PC-3 (cell line): Measurements from ENCODE around the gene TIMP4. TPM values are rescaled to one million over a fixed set of nuclear protein-coding genes. Genes with fewer than 3 reads are reported as not detected.

Experiments
- ATAC-seq: fragments of 200-7000 bp; cut with Tn5 transposase; 2 replicates; pipeline ENCODE4 v1.9.1; 2020; ENCODE audit warnings: mild to moderate bottlenecking, moderate library complexity
- BruUV-seq: library from RNA; stranded (reverse); fragments of 400-500 nt; replicated peaks from 2 replicates; lab custom pipeline; 2021; lab: Mats Ljungman, UMichigan
- CTCF ChIA-PET: fragments of 300-600 bp; sonication (Branson Sonifier 250); formaldehyde crosslinking; loops from one replicate; lab custom pipeline; 2022; ENCODE audit warnings: antibody characterized with exemption; lab: Charles Lee
- POLR2A ChIA-PET: fragments of 300-600 bp; sonication (Branson Sonifier 250); formaldehyde crosslinking; loops from one replicate; lab custom pipeline; 2022; ENCODE audit warnings: antibody characterized with exemption; ENCODE audit not compliant: unreplicated experiment; lab: Charles Lee
- DNase-seq: peaks from one replicate; pipeline ENCODE4 v3.0.0-alpha.2; 2015
- H2AFZ ChIP-seq: fragments of 300-600 bp; sonication (generic); 2 replicates; pipeline ENCODE4 v1.6.0; 2016; ENCODE audit warnings: antibody characterized with exemption, low read length
- H3F3A ChIP-seq: fragments of 300-600 bp; sonication (generic); one replicate; pipeline ENCODE4 v1.6.0; 2017; ENCODE audit warnings: antibody characterized with exemption, low read length, control low read depth, mild to moderate bottlenecking; ENCODE audit not compliant: unreplicated experiment
- H3K27ac ChIP-seq: fragments of 300-600 bp; sonication (generic); 2 replicates; pipeline ENCODE4 v1.5.1; 2016; ENCODE audit warnings: mild to moderate bottlenecking, low read length
- H3K27me3 ChIP-seq: fragments of 300-600 bp; sonication (generic); 2 replicates; pipeline ENCODE4 v1.6.1; 2016; ENCODE audit warnings: low read length, mixed read lengths
- H3K36me3 ChIP-seq: fragments of 300-600 bp; sonication (generic); 2 replicates; pipeline ENCODE4 v1.6.1; 2016; ENCODE audit warnings: low read depth, mixed run types, low read length, mixed read lengths
- H3K4me1 ChIP-seq: fragments of 300-600 bp; sonication (generic); 2 replicates; pipeline ENCODE4 v1.5.1; 2016; ENCODE audit warnings: low read length; ENCODE audit not compliant: insufficient read depth
- H3K4me2 ChIP-seq: fragments of 300-600 bp; sonication (generic); 2 replicates; pipeline ENCODE4 v1.6.0; 2016; ENCODE audit warnings: low read length
- H3K4me3 ChIP-seq: fragments of 300-600 bp; sonication (generic); 2 replicates; pipeline ENCODE4 v1.5.1; 2016; ENCODE audit warnings: mild to moderate bottlenecking, low read length, mixed read lengths
- H3K79me2 ChIP-seq: fragments of 300-600 bp; sonication (generic); 2 replicates; pipeline ENCODE4 v1.6.1; 2017; ENCODE audit warnings: low read length, mixed read lengths
- H3K9ac ChIP-seq: fragments of 300-600 bp; sonication (generic); 2 replicates; pipeline ENCODE4 v1.6.0; 2016; ENCODE audit warnings: mild to moderate bottlenecking, low read length
- H3K9me2 ChIP-seq: fragments of 300-600 bp; sonication (generic); replicated peaks from 2 replicates; pipeline ENCODE4 v1.6.1; 2016; ENCODE audit warnings: mixed run types, low read length, mixed read lengths
- H3K9me3 ChIP-seq: fragments of 300-600 bp; sonication (generic); 2 replicates; pipeline ENCODE4 v1.6.1; 2016; ENCODE audit warnings: low read length, mixed read lengths
- H4K20me1 ChIP-seq: fragments of 300-600 bp; sonication (generic); 2 replicates; pipeline ENCODE4 v1.6.1; 2016; ENCODE audit warnings: low read length, mixed read lengths
- EZH2 ChIP-seq: fragments of 300-600 bp; sonication (generic); IDR thresholded peaks from one replicate; pipeline ENCODE4 v1.6.1; 2017; ENCODE audit warnings: antibody characterized with exemption, mild to moderate bottlenecking, low read length; ENCODE audit not compliant: unreplicated experiment
- EZH2phosphoT487 ChIP-seq: fragments of 300-600 bp; sonication (generic); IDR thresholded peaks from 2 replicates; pipeline ENCODE4 v1.6.1; 2018; ENCODE audit warnings: mild to moderate bottlenecking, antibody characterized with exemption, low read length, borderline replicate concordance
- intact Hi-C: fragments of 100-400 bp; cut with micrococcal nuclease; formaldehyde crosslinking; loops from 2 replicates; pipeline ENCODE4 v1.9.0; 2023
- total RNA-seq: library from RNA; depleted of rRNA; stranded (reverse); fragments of >200 nt; gene quantifications from 2 replicates; pipeline ENCODE4 v1.2.3, GENCODE V29; 2014
- TF ChIP-seq, protein P1 (sequence below): fragments of 300-600 bp; sonication (generic); conservative IDR thresholded peaks from 2 replicates; pipeline ENCODE4 v1.5.1; 2017; ENCODE audit warnings: antibody characterized with exemption, low read depth, mild to moderate bottlenecking, low read length

The TIMP4 gene
- total RNA-seq, 1 experiment from 2014 or later, result 7.3 TPM

DNA sequence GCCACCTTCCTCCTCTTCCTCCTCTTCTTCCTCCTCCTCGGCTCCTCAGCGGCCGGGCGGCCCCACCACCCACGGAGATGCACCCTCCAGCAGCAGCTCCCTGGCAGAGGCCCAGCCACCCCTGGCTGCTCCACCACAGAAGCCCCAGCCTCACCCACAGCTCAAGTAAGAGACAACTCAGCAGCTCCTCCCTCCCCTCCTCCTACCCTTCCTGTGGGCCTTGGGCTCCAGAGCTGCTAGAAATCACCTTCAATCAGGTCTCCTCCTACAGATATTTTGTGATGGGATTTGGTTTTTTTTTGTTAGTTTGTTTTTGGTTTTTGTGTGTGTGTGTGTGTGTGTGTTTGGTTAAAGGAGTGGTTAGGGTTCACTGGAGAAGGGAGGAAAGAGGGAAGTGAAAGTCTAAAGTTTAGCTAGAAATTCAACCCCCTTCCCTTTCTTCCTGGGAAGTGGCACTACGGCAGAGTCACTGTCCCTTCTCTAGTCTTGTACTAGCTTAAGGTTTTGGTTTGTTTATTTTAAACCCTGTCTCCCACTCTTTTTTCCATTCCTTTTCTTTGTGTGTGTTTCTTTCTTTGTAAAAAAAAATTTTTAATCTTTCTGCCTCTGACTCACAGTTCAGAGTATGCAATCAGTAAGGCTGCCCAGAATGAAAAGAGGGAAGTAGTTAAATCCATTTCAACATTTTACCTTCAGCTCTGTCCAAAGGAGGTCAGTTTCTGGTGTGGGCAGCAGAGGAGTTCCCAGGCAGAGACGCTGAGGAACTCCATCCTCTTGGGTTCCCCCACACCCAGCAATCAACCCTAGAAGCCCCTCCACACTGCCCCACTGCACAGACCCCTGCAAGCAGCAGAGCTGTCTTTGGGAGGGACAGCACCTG lies 29.0 kb upstream of the TIMP4 start:
- peak; percentile 76 for ATAC-seq
- peak overlapping the region; percentile 13; the same call in 1 of the 2 replicates for H3K4me3 ChIP-seq

DNA sequence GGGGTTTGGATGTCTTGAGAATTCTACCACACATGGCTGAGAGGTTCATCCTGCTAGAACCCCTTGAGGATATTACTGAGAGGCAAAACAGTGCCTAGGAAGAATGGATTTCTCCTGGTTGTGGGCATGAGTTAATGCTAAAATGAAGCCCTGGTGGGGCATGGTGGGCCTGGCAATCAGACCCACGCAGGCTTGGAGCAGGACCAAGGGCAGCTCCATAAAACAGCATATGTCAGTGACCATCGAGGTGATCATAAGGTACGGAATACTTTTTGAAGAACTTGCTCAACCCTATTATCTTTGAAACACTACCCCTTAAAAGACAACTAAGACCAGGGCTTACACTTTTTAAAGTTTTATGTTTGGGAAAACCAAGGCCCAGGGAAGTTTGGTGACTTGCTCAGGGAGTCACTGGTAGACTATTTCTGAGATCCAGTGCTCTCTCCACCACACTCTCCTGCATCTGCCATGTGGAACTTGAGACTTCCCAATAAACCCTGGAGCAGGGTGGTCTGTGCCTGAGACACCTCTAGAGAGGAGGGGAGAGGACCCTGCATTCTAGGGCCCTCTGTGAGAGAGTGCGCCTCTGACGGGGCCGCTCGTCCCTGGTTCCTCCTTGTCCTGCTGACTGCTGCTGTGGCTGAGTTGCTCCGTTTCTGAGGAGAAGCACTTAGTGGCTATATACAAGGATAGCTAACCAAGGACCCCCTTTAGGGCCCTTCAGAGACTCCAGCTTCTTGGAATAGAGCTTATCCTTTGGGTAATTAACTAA lies 28.0 kb upstream of the TIMP4 start:
- no peak for TF ChIP-seq EZH2phosphoT487
- TF ChIP-seq, protein P1, sequence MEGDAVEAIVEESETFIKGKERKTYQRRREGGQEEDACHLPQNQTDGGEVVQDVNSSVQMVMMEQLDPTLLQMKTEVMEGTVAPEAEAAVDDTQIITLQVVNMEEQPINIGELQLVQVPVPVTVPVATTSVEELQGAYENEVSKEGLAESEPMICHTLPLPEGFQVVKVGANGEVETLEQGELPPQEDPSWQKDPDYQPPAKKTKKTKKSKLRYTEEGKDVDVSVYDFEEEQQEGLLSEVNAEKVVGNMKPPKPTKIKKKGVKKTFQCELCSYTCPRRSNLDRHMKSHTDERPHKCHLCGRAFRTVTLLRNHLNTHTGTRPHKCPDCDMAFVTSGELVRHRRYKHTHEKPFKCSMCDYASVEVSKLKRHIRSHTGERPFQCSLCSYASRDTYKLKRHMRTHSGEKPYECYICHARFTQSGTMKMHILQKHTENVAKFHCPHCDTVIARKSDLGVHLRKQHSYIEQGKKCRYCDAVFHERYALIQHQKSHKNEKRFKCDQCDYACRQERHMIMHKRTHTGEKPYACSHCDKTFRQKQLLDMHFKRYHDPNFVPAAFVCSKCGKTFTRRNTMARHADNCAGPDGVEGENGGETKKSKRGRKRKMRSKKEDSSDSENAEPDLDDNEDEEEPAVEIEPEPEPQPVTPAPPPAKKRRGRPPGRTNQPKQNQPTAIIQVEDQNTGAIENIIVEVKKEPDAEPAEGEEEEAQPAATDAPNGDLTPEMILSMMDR, result no peak
- TF ChIP-seq EZH2, result no peak
- Histone ChIP-seq H3K4me3 (no peak overlapping the region), H3K9me2 (no peaks in the 10 kb centered on the region), H3K9me3 (no peaks in the 10 kb centered on the region), H3K4me2 (peak overlapping the region; percentile 70), H2AFZ (no peak overlapping the region), H3K9ac (peak overlapping the region; percentile 55), H3K27ac (peak overlapping the region; percentile 91), H3K79me2 (no peaks in the 10 kb centered on the region), H4K20me1 (no peaks in the 10 kb centered on the region), H3K27me3 (no peaks in the 10 kb centered on the region), H3K4me1 (peaks cover 26% of the 10 kb centered on the region), H3K36me3 (no peaks in the 10 kb centered on the region), H3F3A (no peaks in the 10 kb centered on the region)
- POLR2A ChIA-PET, result interaction anchor here (0.6 kb wide), 1 partner anchor 88 kb away, joined by 4 read pairs; no protein-coding TSS in a partner anchor
- DNase-seq, result no peak
- ATAC-seq, result no peak
- intact Hi-C loops, result no loop called here
- CTCF ChIA-PET, result interaction anchor here (0.7 to 1.0 kb wide), 2 partner anchors 11 to 51 kb away, joined by 3 to 4 read pairs; no protein-coding TSS in a partner anchor
- no TSS peak for BruUV-seq

More for the DNA sequence above, 29.0 kb upstream of the TIMP4 start:
- Histone ChIP-seq H4K20me1 (no peaks in the 10 kb centered on the region), H3K27me3 (no peaks in the 10 kb centered on the region), H3K27ac (peak overlapping the region; percentile 91), H3K4me1 (peaks cover 29% of the 10 kb centered on the region), H3K9ac (peak overlapping the region; percentile 55), H3K79me2 (no peaks in the 10 kb centered on the region), H3F3A (peaks cover under 1% of the 10 kb centered on the region), H3K9me2 (no peaks in the 10 kb centered on the region), H3K4me2 (peak overlapping the region; percentile 70), H3K9me3 (no peaks in the 10 kb centered on the region), H2AFZ (peak overlapping the region; percentile 58; the same call in 1 of the 2 replicates), H3K36me3 (no peaks in the 10 kb centered on the region)
- ChIA-PET POLR2A (interaction anchor here (0.6 to 0.9 kb wide), 3 partner anchors 10 to 87 kb away, joined by 4 to 8 read pairs (median 5); no protein-coding TSS in a partner anchor), CTCF (interaction anchor here (0.7 to 1.0 kb wide), 4 partner anchors 12 to 52 kb away, joined by 3 to 6 read pairs (median 4); no protein-coding TSS in a partner anchor)
- DNase-seq, result peak; percentile 67
- intact Hi-C loops, result no loop called here
- TF ChIP-seq EZH2phosphoT487 (no peak), EZH2 (no peak)
- TF ChIP-seq, protein P1, result no peak
- BruUV-seq, result TSS peak; percentile 84
